Bone marrow (tissue), 2 donors: Measurements from ENCODE around the gene ZGPAT.
"Not testable (repeated sequence)": the region's sequence is repeated elsewhere in the genome, so short reads cannot be mapped to it uniquely, and the experiment has no call there.

Experiments used
- DNase-seq, 2 donors: peaks; one replicate each; lab custom pipeline; 2025; lab: John Stamatoyannopoulos, UW

The ZGPAT gene

DNA sequence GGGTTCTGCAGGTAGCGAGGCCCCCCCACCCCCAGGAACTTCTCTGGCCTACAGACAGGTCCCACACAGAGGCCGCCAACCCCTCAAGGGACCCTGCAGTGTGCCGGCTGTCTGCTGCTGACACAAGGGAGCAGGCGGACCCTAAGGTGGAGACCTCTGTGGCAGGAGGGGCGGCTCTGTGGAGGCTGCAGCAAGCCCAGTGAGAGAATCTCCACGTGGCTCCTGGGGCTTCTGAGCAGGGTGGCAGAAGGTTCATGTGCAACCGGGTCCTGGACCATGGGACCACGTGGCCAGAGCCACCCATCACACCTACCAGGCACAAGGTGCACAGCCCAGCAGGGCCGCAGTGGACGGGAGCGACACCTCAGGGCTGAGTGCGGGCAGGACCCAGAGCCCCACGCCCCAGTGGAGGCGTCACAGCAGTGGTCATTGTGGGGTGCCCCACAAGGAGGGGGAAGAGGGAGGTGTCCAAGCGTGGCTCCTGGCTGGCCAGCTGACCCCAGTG is 4.3 kb upstream of the ZGPAT start:
- DNase-seq: no peak

DNA sequence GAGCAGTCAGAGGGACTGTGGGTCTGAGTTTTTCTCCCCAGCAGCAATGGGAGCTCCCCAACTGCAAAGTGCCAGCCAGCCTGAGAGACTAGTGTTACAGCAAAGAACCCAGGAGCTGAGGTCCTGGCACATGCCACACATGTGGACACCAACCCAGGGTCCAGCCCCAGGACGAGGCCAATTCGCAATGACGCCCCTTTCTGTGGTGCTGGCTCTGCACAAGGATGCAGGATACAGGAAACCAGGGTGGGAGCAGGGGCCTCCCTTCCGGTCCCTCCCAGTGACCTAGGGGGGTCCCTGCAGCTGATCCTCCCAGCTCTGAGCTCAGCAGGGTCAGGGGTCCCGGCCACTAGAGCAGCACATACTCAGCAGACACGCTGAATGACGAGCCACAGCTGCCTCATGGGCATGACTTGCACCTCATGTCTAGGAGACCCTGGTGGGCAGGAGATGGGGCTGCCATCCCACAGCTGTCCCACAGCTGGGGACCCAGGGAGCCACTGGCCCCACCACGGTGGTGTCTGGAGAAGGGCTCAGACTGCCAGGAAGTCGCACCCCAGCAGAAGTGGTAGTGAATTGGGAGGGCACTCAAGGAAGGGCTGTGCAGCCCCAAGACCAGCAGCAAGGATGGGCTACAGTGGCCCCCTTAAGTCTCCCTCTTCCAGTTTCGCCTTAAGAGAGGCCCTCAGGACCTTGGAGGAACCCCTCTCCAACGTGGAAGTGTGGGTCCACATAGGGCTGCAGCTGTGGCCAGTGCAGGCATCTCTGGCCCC is 3.7 kb upstream of the ZGPAT start:
- no peak for DNase-seq

DNA sequence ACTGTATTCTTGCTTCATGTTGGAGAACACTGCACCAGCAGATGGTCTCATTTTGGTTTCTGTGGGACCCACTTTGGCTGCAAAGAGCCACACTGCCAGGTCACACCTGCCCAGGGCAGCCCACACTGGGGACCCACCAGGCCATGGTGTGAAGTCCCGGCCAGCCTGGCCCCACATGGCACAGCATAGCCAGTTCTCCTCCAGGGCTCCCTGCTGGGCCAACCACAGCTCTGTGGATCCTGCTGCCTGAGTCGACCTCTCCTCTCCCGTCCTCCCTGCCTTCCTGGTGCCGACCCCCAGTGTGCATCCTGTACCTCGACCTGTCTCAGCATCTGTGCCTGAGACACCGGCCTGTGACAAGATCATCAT is 3.1 kb upstream of the ZGPAT start:
- DNase-seq: no peak

DNA sequence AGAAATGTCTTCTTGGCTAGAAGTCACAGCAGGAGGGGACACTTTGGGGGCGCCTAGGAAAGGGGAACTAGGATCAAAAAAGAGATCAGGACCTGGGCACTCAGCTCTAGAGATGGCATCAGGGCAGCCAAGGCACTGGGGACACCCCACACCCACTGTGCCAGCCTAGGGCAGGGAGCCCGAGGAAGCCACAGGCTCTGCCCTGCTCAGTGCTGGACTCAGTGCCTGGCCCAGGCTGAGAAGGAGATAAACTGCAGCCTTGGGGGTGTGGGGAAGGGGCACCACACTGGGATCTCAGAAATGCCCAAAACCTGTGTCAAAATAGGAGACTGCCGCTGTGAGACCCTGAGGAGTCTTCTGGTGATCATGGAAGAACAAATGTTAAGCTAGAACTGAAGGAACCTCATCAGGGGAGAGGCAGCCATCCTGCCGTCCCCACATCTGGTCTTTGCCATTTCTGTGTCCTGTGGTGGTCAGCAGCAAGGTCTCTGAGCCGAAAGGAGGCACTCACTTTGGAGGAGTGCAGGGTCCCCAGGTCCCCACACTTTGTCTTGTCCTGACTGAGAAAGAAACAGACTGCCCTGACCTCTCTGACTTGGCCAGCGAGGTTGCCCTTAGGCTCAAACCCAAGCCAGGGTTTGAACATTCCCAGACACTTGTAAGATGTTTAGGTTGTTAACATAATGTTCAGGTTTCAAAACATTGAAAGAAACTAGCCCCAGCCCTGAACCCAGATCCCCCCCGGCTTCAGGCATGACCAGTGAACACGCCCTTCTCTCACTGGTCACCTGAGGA is 2.4 kb upstream of the ZGPAT start:
- DNase-seq: no peak

DNA sequence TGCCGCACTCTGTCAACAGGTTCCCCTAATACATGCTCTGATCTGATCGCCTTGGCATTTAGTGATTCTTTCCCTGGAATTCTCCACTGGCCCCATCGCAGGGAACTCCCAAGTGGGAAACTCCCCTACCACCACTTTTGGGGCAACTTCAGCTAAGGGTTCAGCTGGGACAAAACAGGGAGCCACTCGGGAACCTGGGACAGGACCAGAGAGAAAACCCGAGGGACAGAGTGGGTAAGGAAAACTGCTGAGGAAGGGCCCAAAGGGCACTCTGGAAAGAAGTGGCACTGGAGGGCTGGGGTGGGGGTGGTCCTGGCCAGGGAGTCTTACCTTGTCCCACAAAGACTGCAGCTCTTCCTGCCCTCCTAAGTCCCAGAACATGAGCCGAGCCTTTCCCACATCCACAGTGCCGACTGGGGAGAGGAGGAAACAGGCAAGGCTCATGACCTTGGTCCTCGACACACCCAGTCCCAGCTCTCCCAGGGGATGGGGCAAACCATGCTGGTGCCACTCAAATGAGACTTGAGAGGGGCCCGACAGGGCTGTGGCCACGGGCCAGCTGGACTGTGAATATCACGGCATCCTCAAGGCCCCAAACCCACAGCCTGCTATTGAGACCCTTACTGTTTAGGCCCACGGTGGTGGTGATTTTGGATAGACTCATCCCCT is 1.7 kb upstream of the ZGPAT start:
- DNase-seq: no peak

DNA sequence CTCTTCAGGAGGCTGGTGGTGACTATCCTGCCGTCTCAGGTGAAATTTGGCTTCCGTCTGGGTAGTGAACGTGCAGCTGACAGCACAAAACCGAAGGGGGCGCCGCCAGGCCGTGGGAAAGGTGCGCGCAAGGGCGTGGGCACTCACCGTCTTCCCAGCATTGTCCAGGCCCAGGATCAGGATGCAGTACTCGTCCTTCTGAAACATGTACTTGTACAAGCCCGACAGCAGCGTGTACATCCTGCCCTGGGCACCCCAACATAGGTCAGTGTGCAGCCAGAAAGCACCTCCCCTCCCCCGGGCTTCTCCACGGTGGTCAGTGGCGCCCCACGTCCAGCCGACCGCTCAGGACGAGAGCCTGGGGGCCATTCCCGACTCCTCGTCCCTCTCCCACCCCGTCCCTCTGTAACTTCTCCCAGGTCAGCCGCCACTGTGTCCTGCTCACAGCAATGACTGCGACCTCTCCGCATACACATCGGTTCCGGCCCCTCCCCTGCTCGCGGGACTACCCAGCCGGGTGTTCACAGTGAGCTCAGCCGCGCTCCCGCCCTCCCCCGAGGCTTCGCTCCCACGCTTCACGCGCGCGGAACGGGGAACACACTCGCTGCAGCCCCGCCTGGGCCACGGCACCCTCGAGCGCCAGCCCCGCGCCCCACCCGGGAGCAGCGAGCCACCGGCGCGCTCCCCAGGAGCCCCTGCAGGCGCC is 834 bp upstream of the ZGPAT start:
- DNase-seq: no peak

DNA sequence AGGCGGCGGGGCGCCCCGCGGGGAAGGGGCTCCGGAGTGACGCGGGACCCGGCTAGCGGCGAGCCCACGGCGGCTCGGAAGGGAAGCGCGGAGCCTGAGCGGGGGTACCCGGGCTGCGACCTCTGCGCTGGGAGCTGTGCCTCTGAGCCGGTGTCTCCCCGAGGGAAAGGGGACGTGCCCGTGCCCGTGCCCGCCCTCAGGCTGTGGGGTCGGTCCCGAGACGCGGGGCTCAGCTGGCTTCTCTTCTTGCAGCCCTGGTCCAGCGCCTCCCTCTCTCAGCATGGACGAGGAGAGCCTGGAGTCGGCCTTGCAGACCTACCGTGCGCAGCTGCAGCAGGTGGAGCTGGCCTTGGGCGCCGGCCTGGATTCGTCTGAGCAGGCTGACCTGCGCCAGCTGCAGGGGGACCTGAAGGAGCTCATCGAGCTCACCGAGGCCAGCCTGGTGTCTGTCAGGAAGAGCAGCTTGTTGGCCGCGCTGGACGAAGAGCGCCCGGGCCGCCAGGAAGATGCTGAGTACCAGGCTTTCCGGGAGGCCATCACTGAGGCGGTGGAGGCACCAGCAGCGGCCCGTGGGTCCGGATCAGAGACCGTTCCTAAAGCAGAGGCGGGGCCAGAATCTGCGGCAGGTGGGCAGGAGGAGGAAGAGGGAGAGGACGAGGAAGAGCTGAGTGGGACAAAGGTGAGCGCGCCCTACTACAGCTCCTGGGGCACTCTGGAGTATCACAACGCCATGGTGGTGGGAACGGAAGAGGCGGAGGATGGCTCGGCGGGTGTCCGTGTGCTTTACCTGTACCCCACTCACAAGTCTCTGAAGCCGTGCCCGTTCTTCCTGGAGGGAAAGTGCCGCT is 686 bp downstream of the ZGPAT start:
- DNase-seq: no peak

DNA sequence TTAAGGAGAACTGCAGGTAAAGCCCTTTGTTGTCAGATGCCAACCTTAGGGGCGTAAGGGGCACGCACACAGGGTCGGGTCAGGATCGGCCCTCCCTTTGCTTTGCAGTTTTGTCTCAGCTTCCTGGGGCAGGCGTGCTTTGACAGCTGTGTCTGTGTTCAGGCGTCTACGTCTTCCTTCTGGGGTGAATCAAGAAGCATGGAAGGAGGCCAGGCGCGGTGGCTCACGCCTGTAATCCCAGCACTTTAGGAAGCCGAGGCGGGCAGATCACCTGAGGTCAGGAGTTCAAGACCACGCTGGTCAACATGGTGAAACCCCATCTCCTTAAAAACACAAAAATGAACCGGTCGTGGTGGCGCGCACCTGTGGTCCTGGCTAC is 1.3 kb downstream of the ZGPAT start:
- DNase-seq: no peak

DNA sequence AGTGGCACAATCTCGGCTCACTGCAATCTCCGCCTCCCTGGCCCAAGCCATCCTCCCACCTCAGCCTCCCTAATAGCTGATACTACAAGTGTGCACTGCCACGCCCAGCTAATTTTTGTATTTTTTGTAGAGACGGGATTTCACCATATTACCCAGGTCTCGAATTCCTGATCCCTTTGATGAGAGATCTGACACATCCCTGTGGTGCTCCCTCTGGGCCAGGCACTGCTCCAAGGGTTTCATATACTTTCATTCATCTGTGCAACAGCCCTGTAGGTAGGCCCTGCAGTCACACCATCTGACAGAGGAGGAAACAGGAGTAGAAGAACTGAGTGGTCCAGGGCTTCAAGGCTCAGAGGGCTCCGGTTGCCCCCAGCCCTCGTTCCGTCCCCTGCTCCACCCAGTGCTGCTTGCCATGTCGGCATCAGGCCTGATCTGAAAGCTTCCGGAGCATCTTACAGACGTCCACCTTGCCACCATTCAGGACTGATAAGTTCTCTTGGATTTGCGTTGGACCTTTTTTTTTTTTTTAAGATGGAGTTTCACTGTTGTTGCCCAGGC is 3.3 kb downstream of the ZGPAT start:
- DNase-seq: no peak

DNA sequence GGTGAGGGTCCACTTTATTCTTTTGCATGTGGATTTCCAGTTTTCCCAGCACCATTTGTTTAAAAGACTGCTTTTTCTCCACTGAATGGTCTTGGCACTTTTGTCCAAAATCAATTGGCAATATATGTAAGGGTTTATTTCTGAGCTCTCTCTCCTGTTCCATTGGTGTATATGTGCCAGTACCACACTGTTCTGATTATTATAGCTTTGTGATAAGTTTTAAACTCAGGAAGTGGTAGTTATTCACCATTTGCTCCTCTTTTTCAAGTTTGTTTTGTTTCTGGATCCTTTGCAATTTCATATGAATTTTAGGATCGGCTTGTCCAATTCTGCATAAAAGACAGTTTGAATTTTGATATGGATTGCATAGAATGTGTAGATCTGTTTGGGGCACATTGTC is 4.4 kb downstream of the ZGPAT start:
- no peak for DNase-seq

DNA sequence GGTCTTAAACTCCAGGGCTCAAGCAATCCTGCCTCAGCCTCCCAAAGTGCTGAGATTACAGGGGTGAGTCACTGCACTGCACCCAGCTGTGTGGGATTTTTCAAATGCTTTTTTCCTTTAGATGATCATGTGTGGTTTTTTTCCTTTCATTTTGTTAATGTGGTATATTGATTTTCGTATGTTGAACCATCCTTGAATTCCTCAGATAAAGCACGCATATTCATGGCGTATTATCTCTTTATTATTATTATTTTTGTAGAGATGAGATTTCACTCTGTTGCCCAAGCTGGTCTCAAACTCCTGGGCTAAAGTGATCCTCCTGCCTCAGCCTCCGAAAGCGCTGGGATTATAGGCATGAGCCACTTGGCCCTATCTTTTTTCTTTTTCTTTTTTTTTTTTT is 7.0 kb downstream of the ZGPAT start:
- no peak for DNase-seq

DNA sequence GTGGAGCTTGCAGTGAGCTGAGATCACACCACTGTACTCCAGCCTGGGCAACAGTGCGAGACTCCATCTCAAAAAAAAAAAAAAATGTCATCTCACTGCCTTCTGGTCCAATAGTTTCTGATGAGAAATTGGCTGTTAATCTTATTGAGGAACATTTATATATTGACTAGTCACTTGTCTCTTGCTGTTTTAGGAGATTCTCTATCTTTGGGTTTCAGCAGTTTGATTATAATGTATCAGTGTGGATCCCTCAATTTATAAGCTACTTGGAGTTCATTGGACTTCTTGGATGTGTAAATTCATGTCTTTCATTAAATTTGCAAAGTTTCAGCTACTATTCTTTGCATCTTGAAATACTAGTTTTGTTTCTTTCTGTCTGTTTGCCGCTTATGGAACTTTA is 11.2 kb downstream of the ZGPAT start:
- DNase-seq: no peak

DNA sequence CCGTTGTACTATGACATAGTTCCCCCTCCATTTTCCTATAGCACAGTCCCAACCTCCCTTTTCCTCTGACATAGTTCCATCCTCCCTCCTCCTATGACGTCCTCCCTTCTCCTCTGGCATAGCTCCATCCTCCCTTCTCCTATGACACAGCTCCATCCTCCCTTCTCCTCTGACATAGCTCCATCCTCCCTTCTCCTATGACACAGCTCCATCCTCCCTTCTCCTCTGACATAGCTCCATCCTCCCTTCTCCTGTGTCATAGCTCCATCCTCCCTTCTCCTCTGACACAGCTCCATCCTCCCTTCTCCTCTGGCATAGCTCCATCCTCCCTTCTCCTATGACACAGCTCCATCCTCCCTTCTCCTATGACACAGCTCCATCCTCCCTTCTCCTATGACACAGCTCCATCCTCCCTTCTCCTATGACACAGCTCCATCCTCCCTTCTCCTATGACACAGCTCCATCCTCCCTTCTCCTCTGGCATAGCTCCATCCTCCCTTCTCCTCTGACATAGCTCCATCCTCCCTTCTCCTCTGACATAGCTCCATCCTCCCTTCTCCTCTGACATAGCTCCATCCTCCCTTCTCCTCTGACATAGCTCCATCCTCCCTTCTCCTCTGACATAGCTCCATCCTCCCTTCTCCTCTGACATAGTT is 15.3 kb downstream of the ZGPAT start:
- DNase-seq: not testable (repeated sequence)

DNA sequence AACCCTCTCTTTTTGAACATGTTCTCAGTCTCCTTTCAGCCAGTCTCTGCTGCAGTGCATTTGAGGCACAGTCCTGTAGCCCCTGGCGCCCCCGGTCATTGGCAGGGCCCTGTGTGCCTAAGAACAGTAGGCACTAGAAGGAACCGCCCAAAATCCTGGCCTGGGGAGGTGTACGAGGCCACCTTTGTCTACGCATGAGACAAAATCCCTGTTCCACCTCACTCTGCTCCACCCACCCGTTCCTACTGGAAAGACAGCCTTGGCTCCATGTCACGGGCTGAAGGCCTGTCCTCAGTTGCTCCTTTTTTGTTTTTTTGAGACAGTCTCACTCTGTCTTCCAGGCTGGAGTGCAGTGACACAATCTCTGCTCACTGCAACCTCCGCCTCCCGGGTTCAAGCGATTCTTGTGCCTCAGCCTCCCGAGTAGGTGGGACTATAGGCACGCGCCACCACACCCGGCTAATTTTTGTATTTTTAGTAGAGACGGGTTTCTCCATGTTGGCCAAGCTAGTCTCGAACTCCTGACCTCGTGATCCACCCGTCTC is 22.4 kb downstream of the ZGPAT start:
- DNase-seq: not testable (repeated sequence)

DNA sequence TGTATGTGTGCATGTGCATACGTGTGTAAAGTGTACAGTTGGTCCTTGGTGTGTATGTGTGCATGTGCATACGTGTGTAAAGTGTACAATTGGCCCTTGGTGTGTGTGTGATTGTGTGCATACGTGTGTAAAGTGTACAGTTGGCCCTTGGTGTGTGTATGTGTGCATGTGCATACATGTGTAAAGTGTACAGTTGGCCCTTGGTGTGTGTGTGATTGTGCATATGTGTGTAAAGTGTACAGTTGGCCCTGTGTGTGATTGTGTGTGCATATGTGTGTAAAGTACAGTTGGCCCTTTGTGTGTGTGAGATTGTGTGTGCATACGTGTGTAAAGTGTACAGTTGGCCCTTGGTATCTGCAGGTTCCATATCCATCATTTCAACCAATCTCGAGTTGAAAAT is 23.6 kb downstream of the ZGPAT start:
- DNase-seq: no peak

DNA sequence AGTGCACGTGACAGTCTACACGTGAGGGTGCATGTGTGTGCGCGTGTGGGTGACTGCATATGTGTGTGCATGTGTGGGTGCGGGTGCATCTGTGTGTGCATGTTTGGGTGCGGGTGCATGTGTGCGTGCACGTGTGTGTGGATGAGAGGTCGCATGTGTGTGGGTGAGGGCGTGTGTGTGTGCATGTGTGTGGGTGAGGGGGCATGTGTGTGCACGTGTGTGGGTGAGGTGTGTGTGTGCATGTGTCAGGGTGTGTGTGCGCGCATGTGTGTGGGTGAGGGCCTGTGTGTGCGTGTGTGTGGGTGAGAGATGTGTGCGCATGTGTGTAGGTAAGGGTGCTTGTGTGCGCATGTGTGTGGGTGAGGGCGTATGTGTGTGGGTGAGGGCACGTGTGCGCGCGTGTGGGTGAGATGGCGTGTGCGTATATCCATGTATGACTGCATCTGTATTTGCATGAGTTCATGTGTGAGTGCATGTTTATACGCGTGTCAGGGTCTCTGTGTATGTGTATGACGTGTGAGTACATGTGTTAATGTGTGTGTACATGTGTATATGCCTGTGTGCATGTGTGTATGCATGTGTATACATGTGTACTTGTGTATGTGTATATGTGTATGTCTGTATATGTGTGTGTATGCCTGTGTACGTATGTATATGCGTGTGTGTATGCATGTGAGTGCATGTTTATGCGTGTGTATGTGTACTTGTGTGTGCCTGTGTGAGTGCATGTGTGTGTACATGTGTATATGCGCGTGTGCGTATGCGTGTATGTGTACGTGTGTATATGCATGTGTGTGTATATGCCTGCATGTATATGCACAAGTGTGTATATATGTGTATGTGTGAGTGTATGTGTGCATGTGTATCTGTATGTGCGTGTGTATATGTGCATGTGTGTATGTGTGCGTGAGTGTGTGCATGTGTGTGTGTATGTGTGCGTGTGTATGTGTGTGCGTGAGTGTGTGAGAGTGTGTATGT is 24.6 kb downstream of the ZGPAT start:
- DNase-seq: no peak

DNA sequence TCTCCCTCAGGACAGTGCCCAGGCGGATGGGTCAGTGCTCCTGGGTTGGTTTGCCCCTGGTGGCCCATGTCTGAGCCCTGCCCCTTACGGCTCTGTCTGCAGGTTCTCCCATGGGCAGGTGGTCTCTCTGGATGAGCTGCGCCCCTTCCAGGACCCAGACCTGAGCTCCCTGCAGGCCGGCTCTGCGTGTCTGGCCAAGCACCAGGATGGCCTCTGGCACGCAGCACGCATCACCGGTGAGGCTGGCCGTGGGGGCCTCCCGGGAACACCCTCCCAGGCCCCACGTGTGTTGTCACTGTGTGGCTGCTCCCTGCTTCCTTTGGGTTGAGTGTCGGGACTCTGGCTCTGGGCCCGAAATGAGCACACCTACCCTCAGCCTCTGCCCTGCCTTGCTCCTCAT is 25.3 kb downstream of the ZGPAT start:
- no peak for DNase-seq

DNA sequence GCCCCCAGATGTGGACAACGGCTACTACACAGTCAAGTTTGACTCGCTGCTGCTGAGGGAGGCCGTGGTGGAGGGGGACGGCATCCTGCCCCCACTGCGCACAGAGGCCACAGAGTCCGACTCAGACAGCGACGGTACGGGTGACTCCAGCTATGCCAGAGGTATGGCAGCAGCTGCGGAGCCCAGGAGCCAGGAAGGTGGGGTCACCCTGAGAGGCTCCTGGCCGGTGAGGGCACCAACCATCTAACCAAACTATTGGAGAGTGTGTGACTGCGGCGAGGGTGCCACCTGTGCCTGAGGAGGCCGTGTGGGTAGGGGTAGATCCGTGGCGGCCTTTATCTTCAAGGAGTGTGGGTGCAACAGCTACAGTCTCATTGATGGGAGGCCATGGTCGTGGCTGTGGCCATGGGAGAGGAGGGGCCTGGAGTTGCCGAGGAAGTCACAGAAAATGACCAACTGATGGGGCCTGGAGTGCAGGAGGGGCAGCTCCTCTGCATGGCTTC is 25.8 kb downstream of the ZGPAT start:
- DNase-seq: no peak
